NCI-H510A (cell line): Measurements from ENCODE around the gene TM9SF1.

Experiments
- DNase-seq: peaks from one replicate; lab custom pipeline; 2025; lab: John Stamatoyannopoulos, UW

The TM9SF1 gene

DNA sequence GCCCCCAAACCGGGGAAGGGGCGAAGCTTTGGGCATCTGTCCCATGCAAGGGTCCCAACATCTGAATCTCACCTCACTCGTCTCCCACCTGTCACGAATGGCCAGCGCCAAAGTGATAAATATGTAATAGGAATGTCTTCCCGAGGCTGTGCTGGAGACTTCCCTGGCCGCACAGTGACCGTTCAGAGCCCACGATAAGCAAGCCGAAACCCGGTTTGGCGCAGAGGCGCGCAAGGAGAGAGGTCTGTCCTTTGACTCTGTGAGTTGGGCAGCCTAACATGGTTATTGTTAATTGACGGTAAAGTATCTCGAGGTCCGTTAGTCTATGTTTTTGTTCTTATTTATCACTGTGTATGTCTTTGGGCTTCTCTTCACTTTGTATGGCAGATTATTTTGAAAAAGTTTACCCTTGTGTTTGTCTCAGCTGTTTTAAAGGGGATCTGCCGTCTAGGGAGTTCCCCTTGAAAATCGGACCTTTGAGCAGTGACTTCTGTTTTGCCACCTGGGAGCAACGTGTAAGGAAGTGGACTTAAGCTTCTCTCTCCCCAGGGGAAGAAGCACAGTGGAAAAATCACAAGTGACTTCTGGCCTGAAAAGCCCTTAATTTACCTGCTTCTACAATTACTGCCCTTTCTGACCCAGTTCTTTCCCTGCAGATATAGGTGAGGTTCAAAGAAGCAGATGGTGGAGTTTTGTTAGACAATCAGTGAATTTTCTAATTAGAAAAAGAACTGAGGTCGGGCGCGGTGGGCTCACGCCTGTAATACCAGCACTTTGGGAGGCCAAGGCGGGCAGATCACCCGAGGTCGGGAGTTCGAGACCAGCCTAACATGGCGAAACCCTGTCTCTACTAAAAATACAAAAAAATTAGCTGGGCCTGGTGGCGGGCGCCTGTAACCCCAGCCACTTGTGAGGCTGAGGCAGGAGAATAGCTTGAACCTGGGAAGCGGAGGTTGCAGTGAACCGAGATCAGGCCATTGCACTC is 1.1 kb upstream of the TM9SF1 start:
- no peak for DNase-seq

DNA sequence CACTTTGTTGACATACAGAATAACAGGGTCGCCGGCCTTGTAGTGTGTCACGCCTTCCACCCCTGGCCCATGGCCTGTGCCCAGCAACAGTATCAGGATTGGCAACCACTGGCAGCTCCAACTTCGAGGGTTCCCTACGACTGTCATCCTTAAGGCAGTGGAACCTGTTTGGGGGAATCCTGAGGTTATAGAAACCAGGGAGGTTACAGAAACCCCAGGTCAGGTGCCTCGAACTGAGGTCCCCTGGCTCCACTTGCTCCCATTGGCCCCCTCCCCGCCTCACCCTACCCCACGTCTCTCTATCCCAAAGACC is 412 bp downstream of the TM9SF1 start:
- no peak for DNase-seq

DNA sequence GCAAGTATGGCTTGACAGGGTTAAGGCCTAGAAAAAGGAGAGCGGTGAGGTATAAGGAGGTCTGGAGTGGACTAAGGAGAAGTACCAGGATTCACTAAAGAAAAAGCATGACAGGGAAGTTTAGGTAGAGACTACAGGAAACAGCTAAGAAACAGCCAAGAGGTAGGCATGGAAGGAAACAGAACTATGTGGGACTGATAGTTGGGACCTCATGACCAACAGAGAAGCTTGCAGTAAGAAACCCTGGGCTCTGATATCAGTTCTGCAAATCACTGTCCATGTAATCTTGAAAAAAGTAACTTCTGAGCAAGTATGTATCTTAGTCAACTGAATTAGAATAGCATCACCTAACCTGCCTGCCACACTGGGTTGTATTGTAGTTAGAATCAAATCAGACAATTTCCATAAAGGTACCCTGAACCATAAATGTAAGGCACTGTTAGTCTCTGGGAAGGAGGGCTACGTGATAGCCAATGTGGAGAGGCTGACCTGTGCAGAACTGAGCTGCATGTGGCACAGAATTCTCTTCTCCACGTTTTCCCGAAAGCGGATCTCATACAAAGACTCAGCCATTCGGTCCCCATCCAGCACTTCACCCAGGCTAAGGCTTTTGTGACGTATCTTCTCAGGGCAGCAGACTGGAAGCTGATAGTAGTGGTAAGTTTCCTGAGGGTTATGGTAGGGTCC is 912 bp downstream of the TM9SF1 start:
- no peak for DNase-seq

DNA sequence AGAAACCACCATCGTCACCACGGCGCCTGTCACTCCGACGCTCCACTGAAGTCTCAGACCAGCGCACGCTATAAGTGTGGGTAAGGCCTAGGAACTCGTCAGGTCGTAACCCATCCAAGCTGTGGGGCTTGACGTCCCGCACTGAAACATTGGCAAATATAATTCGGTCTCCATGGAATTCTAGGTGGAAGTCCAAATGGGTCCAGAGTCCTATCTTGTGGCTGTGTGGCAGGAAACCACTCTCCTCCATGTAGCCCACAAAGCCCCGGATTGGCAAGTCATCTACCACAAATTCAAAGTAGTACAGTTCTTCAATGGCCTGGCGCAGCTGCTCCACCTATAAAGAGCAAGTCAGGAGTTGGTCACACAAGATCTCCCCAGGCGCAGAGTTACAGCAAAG is 2.3 kb downstream of the TM9SF1 start:
- no peak for DNase-seq

DNA sequence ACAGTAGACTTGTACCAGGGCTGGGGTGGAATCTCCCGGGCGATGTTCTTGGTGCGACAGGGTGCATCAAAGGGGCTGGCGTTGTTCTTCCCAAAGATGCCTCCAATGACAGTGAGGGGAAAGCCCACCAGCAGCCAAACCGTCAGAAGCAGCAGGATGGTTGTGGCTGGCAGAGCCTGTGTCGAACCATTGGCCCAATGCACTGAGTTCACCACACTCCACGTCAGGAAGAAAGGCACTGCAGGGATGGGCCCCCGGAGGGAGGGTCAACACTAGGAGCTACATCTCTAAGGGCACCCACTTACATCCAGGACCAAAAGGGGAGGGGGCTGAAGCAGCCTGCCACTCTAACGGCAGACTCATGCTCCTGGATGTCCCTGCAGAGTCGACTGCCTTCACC is 4.8 kb downstream of the TM9SF1 start:
- DNase-seq = no peak

DNA sequence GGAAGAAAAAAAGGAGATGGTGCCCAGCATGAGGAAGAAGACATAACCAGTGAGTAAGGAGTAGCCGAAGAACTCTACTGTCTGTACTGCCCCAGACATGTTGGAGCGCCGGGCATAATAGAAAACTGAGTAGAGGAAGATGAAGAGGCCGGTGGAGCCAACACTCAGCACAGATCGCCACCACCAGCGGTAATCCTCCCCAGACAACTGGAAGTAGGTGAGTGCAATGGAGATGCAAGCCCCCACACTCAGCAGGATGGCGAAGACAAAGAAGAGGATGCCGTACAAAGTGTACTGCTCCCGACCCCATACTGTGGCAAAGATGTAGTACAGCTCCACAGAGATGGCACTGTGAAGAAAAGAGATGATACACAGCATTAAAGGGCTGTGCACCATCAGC is 5.8 kb downstream of the TM9SF1 start:
- no peak for DNase-seq

DNA sequence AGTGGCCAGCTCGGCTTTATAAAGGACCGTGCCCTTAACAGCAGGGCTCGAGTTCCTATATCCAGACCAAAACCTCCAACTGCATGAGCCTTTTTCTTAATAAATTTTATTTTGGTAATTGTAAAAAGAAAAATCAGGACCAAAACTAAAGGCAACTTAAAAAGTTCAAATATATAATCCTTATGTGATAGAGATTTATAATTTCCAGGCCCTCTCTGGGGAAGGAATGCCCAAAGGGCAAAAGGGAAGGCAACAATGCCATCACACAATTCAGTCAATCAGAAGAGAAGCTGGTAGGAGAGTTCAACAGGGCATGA is 6.2 kb downstream of the TM9SF1 start:
- DNase-seq = no peak

DNA sequence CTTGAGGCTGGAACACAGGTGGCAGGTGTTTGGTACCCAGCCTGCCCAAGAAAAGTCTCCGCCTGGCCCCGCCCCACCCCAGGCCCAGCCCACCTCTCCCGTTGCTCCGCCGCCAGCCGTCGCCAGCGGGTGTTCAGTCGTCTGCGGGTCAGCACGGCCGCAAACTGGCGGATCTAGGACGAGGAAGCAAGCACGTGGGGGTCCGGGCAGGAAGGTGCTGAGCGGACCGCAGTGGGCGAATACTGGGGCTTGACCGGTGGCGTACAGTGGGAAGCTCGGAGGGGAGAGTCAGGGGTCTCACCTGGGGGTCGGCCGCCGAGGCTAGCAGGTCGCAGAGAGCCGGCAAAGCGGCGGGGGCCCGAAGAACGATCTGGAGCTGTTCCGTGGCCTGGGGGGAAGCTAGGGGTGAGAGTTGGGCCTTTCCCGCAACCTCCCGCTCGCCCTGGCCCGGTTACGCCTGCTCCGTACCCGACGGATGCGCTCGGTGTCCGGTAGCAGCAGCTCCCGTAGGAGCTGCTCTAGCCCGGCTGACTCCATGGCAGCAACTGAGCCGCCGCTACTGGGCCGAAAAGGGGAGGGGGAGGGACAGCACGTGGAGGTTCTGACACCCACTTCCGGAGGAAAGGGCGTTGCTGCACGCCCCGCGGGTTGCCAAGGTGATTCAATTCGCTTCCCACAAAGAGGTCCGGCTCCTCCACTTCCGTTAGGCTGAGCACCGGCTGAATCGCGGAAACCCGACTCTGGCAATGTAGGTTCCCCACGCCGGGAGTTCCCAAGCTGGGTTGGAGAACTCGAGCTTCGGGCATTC is 6.8 kb downstream of the TM9SF1 start, which contains the start of gene IPO4:
Gene IPO4, minus strand, starts transcription at position 566 of the 808 bp plus-strand sequence. Its CDS starts 29 bp downstream, at position 537.
- DNase-seq = peak; percentile 95

DNA sequence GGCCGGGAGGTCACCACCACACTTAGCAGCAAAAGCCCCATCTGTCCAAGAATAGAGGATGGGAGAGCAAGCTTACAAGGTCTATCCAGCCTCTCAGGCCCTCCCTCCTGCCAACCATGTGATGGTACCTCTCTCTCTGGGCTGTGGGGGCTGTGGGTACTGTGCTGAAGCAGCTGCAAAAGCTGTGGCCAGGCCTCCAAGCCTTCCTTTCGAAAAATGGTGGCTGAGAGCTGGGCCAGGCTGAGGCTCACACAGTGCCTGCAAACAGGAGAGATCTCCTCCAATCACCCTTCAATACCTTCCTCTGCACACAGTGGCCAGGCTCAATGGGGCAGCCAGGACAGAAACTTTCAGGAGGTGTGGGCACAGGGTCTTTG is 7.7 kb downstream of the TM9SF1 start:
- no peak for DNase-seq

DNA sequence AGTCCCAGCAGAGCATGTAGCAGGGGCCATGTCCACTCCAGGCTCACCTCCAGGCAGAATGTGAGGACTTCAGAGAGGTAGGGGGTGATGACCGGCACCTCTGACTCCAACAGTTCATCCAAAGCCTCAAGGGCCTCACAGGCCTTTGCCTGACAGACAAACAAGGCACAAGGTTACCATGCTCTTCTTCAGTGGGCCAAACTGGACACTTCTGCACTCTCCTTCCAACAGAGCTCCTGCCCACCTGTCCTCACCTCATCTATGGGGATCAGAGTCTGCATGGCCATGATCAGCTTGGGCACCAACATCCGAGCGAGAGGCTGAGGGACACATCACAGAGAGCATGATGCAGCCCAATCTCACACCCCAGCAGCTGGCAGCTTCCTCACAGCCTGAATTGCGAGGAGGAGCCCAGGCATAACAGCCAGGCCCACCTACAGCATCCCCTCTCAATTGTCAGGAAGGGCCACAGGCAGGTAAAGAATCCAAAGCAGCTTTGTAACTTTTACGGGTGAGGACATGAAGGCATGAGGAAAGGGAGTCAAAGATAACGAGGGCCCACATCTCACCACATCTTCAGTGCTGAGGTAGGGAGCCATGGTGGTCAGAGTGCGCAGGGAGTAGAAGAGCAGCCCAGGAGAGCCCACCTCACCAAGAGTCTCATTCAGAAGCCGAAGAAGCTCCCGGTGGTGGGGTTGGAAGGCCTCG is 8.3 kb downstream of the TM9SF1 start:
- DNase-seq = no peak

DNA sequence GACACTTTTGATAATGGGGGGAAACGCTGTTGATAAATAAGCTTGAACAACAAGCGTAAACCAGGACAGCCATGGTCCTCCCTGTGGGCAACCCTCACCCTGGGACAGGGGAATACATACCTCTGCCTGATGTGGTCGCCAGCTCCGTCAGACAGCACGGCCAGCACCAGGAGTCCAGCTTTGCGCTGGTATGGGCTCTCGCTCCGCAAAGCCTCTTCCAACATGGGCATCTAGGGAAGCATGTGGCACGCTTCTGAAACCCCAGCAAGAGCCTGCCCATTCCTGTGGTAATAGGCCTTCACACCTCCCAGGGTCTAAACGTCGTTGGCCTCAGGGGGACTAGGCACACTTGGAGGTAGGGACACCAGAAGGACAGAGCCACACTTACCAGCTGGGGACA is 9.5 kb downstream of the TM9SF1 start:
- no peak for DNase-seq

DNA sequence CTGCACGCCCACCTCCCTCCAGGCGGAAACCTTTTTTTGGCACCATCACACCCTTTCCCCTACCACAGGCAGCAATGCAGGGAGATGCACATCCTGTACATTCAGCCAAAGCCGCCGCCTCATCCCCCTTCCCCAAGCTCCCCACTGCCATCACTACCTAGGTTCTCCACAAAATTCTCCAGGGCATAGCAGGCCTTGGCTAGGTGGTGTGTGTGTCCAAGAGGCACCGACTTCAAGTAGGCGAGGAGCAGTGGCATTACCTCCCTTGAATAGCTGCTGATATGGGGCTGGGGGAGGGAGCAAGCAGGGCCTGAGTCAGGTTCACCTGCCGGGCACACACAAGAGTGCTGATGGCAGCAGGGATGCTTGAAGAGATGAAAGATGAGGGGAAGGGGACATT is 10.2 kb downstream of the TM9SF1 start:
- DNase-seq = no peak

DNA sequence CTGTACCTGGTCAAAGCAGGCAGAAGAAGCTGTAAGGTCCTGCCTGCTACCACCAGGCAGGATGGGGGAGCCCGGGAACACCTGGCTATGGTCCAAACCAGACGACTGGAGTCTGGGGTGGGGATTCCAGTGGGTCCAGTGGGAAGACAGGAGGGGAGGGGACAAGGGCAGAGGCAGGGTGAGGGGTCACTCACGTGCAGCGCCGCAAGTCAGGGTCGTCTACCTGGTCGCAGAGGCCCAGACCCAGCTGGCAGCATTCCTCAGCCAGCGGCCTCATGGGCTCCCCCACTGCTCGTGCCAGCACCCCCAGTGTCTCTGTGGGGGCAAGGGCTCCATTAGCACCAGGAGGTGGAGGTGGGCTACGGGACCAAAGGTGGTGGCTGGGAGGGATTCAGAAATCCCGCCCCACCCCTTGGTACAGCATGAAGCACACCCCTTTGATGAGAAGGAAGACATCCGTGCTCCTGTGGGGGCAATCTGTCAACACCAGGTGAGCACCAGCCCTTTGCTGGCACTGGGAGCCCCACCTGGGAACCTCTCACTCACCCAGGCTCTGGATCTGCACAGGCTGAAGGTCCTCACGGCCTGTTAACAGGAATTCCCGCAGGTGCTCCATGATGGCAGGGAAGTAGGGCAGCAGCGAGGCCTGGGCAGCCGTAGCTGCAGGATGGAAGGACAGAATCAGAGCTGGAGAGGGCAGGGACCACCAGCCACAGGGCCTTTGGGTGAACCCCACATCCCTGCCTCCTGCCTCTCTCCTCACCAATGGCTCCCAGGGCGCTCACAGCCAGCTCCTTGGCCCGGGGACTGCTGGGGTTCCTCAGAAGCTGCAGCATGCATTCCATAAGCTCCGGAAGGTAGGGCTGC is 10.9 kb downstream of the TM9SF1 start:
- no peak for DNase-seq

DNA sequence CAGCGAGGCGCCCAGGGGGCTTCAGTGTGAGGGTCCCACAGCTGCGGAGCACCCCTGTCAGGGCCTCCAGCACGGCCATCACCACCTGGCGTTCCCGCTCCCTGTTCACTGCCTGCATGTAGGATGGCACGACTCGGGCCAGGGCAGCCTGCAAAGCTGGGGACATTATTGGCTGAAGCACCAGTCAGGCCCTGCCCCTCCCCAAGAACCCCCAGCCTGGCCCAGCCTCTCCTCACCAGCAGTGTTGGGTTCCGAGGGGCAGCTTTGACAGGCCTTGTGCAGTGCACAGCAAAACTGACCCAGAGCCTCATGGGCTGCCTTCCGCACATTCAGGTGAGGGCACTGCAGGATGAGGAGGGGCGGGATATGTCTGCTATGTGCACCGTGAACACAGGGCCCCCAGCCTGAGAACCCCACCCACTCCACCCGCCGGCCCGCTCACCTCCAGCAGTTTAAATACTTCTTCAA is 12.2 kb downstream of the TM9SF1 start:
- DNase-seq = no peak

DNA sequence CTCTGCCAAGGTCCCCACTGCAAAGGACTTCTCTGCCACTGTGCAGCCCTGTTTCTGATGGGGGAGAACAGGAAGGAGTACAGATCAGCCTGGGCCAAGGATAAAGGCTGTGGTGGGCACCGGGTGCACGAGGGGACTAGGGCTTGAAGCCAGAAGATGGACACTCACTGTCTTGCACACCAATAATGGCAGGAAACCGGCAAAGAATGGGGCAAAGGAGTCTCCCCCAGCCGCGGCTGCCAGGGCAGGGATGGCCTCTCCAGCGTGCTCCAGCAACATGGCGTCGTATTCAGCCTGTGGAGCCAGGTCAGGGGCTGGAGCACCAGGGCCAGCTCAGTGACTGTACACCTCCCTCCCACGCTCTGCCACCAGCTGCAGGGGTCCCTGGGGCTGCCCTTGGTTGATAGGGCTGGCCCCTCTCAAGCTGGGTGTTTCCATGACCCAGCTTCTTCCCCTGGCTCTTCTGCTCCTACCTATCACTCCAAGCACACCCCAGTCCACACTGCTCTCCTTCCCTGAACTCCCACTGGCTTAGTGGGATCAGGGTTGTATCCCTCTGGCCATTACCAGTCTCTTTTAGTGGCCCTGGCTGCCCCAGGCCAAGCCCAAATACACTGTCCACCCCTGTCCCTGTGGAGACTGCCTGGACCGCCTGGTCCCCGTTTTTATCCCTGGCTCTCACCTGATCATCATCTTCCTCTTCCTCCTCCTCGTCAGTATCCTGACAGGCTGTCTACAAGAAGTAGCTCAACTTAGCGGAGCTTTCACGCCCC is 12.9 kb downstream of the TM9SF1 start:
- no peak for DNase-seq

DNA sequence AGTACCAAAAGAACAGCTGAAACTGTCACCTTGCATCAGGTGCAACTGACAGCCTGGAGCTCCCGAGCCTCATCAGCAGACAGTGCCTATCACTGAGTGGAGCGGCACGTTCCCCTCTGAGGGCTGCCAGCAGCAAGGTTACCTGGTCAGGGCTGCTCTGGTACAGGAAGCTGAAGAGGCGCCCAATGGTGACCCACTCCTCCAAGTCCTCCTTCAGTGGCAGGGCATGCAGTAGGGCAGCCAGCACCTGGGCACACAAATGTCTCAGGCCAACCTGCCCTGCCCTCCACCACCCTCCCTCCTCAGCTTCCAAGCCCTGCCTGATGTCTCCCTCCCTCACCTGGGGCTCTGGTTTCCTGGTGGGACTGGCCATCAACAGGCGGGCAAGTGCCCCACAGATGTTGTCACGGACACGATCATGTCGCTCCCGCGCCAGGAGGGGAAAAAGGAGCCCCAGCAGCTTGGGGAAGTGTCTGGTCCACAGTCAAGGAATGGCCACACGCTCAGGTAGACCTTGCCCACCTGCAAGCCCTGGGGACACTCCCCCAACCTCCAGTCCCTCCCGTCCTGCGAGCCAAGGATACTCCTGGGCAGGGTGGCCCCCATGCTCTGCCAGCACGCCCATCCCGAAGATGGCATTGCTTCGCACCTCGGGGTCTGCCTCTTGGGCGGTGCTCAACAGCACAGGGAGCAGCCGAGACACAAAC is 13.7 kb downstream of the TM9SF1 start:
- DNase-seq = no peak

DNA sequence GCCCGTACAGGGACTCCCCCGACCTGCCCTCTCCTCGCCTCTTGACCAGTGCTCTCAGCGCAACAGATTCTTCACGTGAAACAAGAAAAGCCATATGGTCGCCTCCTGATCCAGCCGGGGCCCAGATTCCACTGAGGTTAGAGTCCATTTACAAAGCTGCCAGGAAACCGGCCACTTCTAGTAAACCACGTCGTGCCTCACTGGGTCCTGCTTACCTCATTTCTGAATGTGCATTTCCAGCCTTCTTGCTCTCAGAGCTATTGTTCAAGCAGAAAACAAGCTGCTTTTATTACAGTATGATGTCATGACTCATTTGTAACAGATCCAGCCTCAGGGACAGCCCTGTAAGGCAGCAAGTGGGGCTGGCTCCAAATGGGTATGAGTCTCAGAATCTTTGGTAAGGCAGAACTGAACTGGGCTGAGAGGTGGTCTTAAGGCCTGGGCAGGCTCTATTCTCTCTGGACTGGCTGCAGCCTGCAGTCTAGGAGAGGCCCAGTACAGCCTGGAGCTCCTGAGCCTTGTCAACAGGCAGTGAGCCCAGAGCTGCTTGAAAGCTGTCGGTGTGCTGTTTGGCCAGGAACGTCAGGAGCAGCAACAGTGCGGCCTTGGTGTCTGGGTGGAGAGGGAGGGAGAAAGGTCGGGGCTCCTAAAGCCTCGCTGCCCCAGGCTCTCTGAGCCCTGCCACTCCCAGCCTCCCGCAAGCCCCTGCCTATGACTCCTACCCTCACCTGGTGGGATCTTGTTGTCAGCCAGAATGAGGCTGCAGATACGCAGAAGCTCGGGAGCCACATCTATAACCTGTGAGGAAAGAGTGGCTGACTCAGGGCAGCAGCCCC is 15.1 kb downstream of the TM9SF1 start:
- no peak for DNase-seq

DNA sequence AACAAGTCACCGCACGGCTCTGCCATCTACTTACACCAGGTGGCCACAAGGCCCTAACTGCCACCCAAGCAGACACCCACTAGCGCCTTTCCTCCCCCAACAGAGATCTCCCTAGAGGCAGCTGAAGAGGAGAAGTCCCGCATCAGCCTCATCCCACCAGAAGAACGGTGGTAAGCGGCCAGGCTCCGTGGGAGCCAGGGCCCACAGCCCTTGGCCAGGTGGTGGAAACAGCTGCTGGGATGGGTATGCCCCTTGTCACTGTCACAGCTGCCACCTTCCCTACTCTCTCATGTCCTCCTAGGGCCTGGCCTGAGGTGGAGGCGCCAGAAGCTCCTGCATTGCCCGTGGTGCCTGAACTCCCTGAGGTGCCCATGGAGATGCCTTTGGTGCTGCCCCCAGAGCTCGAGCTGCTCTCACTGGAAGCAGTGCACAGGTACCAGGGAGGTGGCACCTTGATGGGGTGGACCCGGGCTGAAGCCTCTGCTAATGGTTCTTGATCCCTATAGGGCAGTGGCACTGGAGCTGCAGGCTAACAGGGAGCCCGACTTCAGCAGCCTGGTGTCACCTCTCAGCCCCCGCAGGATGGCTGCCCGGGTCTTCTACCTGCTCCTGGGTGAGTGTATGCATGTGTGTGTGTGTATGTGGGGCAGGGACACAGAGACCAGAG is 15.8 kb downstream of the TM9SF1 start:
- no peak for DNase-seq
